Measurements from ENCODE around the gene ACY1.

The ACY1 gene

GRCh38 chr3:51970606-51971300, 12.6 kb upstream of the ACY1 start:
- Histone ChIP-seq H3K27ac (no peak overlapping the region), H3K4me3 (no peak overlapping the region)
- DNase-seq (ENCODE audit: low spot score): no peak
- TF ChIP-seq CTCF (IDR thresholded peaks at IDR 0.05): no peak

- no peak for DNase-seq (ENCODE audit: low spot score)
- no peak for TF ChIP-seq CTCF (IDR thresholded peaks at IDR 0.05)
- H3K27ac ChIP-seq: no peak overlapping the region
- no peak overlapping the region for H3K4me3 ChIP-seq
Observed at GRCh38 chr3:51971350-51971749, 12.0 kb upstream of the ACY1 start.

GRCh38 chr3:51974277-51974962, 8.9 kb upstream of the ACY1 start:
- DNase-seq (ENCODE audit: low spot score): peak; percentile 80
- H3K27ac ChIP-seq: peak overlapping the region; percentile 86 to 93
- H3K4me3 ChIP-seq: peak overlapping the region; percentile 93
- peak; percentile 34 for TF ChIP-seq CTCF (IDR thresholded peaks at IDR 0.05)

GRCh38 chr3:51974963-51975851, 8.1 kb upstream of the ACY1 start, which contains the start of gene ABHD14A:
ABHD14A (plus strand) TSS chr3:51975064; CDS start chr3:51975136, 72 bp downstream.
- Histone ChIP-seq H3K4me3 (peak within 1 kb of the TSS; percentile 93), H3K27ac (peak within 1 kb of the TSS; percentile 86 to 93)
- DNase-seq (ENCODE audit: low spot score): peak; percentile 80
- TF ChIP-seq CTCF (IDR thresholded peaks at IDR 0.05): no peak

GRCh38 chr3:51975852-51976549, 7.3 kb upstream of the ACY1 start:
- H3K27ac ChIP-seq: peak overlapping the region in 1 of 2 donors; percentile 93
- H3K4me3 ChIP-seq: peak overlapping the region; percentile 93
- no peak for TF ChIP-seq CTCF (IDR thresholded peaks at IDR 0.05)
- DNase-seq (ENCODE audit: low spot score): peak; percentile 84

GRCh38 chr3:51977446-51978142, 5.7 kb upstream of the ACY1 start:
- Histone ChIP-seq H3K27ac (no peak overlapping the region), H3K4me3 (no peak overlapping the region)
- no peak for DNase-seq (ENCODE audit: low spot score)
- no peak for TF ChIP-seq CTCF (IDR thresholded peaks at IDR 0.05)
